Anterior cingulate cortex (tissue), 58 donors: ENCODE results near the gene GCN1.

Source experiments
- DNase-seq, 58 donors: peaks; one replicate each; lab custom pipeline; 2025; lab: John Stamatoyannopoulos, UW

The GCN1 gene

DNA sequence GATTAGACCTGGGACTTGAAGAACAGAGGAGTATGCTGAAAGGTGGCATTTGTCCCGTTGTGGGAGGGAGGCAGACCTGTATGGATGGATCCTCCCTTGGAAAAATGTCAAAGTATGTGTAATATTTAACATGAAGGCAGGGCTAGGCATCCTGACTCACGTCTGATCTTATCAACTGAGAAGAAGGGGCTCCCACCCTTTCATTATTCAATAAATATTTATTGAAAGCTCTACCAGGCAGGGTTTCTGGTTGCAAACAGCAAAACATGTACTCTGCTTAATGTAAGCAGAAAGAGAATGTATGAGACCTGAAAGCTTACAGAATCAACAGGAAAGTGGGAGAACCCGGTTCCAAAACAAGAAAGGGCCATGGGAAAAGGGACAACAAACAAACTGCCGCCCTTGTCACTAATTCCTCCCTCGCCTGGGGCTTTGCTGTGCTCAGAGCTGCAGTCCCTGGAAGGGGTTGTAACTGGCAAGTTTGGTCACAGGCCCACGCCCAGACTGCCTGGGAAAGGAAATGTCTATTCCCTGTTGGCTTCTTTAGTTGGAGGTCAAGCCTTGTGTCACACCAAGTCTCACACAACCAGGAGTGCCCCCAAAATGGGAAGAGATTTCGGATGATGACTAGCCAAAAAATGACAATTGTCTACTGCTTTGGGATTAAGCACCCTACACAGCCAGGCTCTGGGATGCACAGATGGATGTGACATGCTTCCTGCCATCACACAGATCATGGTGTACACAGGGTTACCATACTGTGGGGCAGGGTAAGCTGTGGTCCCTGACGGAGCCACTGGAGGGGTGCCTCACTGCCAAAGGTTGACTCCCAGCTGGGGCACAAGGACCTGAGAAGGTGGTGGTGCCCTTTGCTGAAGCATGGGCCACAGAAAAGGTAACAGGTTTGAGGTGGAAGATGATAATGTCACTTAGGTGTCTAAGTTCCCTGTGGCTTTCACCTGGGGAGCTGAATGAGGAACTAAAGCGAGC is 114.8 kb downstream of the GCN1 start:
- DNase-seq = no peak

DNA sequence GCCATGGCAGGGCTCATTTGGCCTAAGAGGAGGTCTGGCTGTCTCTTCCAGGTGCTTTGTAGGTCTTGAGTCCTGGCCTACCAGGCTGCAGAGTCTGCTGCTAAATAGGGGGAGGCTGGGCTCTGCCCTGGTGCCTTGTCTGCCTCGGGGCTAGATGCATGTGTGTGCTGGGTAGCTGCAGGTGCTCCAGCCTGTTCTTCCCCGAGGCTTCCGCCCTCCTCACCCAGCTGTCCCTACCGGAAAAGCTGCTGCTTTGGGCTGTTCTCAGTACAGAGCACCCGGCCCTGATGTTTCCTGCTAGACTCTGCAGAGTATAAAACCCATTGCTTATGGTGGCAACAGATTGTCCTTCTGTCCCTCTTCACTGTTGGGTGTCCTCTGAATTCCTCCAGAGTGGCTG is 115.6 kb downstream of the GCN1 start:
- peak in 1 of 58 donors; percentile 12 for DNase-seq

GRCh38 chr12:120077260-120077659 is 117.3 kb downstream of the GCN1 start:
- no peak for DNase-seq
